Measurements from ENCODE around the gene TSPAN7. TPM values are rescaled to one million over a fixed set of nuclear protein-coding genes. Genes with fewer than 3 reads are reported as not detected.

TSPAN7 gene
- total and polyA plus RNA-seq, 2 donors (not counting 3 experiments of a cell fraction or from before 2014, with no cell fraction given), result 3.2 to 5.2 TPM

GRCh38 chrX:38516196-38516774 lies 45.1 kb upstream of the TSPAN7 start:
- Histone ChIP-seq H3K4me2 (ENCODE audit: insufficient read depth, low read length) (no peak overlapping the region), H3K36me3 (ENCODE audit: control insufficient read depth in 2 of 2, extremely low read depth in 1 of 2, insufficient read depth in 2 of 2, low read length in 2 of 2) (no peaks in the 10 kb centered on the region), H3K9me1 (replicated peaks; ENCODE audit: control insufficient read depth, extremely low read depth, insufficient read depth, low read length) (no peaks in the 10 kb centered on the region), H4K20me1 (replicated peaks; ENCODE audit: control insufficient read depth, extremely low read depth, insufficient read depth, low read length) (no peaks in the 10 kb centered on the region), H3K9ac (replicated peaks; ENCODE audit: extremely low read depth, insufficient read depth, low read length) (no peak overlapping the region), H2AFZ (ENCODE audit: low read depth, low read length) (no peak overlapping the region), H3K79me2 (ENCODE audit: control insufficient read depth, insufficient read depth, low read length) (no peaks in the 10 kb centered on the region), H3K4me1 (ENCODE audit: control insufficient read depth, extremely low read depth, insufficient read depth, low read length) (no peaks in the 10 kb centered on the region), H3K4me3 (replicated peaks in 1 of 3; ENCODE audit: insufficient read depth in 1 of 3, low read depth in 1 of 3, low read length in 3 of 3) (no peak overlapping the region), H3K27me3 (ENCODE audit: control insufficient read depth in 2 of 2, insufficient read depth in 2 of 2, low read length in 2 of 2) (no peaks in the 10 kb centered on the region), H3K27ac (ENCODE audit: insufficient read depth, low read depth, low read length) (no peak overlapping the region), H3K9me3 (replicated peaks; ENCODE audit: control insufficient read depth, insufficient read depth, low read length) (no peaks in the 10 kb centered on the region)
- dilution Hi-C loops (cut with MboI; ENCODE audit: extremely low pct_ligation_motif_present, low sequenced_read_pairs), result no loop called here
- intact Hi-C loops (cut with micrococcal nuclease), result no loop called here
- BruUV-seq (replicated peaks), result no TSS peak
- no peak for TF ChIP-seq POLR2AphosphoS5 (IDR thresholded peaks at IDR 0.05; ENCODE audit: insufficient read depth, low read depth, low read length)
- TF ChIP-seq MAX (IDR thresholded peaks at IDR 0.05; ENCODE audit: insufficient read depth, insufficient read length), result no peak
- TF ChIP-seq POLR2A (IDR thresholded peaks at IDR 0.05; ENCODE audit: low read depth, low read length), result no peak
- TF ChIP-seq EZH2 (IDR thresholded peaks at IDR 0.05; ENCODE audit: borderline replicate concordance, low read depth, low read length, severe bottlenecking), result no peak
- no peak for TF ChIP-seq FOS (IDR thresholded peaks at IDR 0.05; ENCODE audit: borderline replicate concordance, insufficient read depth, low read length)
- TF ChIP-seq, protein P1, sequence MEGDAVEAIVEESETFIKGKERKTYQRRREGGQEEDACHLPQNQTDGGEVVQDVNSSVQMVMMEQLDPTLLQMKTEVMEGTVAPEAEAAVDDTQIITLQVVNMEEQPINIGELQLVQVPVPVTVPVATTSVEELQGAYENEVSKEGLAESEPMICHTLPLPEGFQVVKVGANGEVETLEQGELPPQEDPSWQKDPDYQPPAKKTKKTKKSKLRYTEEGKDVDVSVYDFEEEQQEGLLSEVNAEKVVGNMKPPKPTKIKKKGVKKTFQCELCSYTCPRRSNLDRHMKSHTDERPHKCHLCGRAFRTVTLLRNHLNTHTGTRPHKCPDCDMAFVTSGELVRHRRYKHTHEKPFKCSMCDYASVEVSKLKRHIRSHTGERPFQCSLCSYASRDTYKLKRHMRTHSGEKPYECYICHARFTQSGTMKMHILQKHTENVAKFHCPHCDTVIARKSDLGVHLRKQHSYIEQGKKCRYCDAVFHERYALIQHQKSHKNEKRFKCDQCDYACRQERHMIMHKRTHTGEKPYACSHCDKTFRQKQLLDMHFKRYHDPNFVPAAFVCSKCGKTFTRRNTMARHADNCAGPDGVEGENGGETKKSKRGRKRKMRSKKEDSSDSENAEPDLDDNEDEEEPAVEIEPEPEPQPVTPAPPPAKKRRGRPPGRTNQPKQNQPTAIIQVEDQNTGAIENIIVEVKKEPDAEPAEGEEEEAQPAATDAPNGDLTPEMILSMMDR (IDR thresholded peaks at IDR 0.05; ENCODE audit: extremely low read depth in 1 of 2, insufficient read depth in 1 of 2, low read depth in 1 of 2, low read length in 2 of 2), result no peak
- no peak for TF ChIP-seq GATA2 (IDR thresholded peaks at IDR 0.05; ENCODE audit: insufficient read depth, insufficient read length, low read depth, low read length)
- TF ChIP-seq MYC (IDR thresholded peaks at IDR 0.05; ENCODE audit: low read depth, low read length), result no peak
- no peak for TF ChIP-seq JUN (IDR thresholded peaks at IDR 0.05; ENCODE audit: borderline replicate concordance, insufficient read depth, insufficient read length, low read depth)
- POLR2A ChIA-PET, result no interaction called here
- CTCF ChIA-PET, result no interaction called here
- FAIRE-seq (no peak), DNase-seq (ENCODE audit: low read depth, low spot score) (no peak)
